Measurements from ENCODE around the gene RAET1E.
A peak's percentile ranks its signal among the peaks of the same experiment; 100 is the strongest.
"Not testable (repeated sequence)": the region's sequence is repeated elsewhere in the genome, so short reads cannot be mapped to it uniquely, and the experiment has no call there.

The RAET1E gene

DNA sequence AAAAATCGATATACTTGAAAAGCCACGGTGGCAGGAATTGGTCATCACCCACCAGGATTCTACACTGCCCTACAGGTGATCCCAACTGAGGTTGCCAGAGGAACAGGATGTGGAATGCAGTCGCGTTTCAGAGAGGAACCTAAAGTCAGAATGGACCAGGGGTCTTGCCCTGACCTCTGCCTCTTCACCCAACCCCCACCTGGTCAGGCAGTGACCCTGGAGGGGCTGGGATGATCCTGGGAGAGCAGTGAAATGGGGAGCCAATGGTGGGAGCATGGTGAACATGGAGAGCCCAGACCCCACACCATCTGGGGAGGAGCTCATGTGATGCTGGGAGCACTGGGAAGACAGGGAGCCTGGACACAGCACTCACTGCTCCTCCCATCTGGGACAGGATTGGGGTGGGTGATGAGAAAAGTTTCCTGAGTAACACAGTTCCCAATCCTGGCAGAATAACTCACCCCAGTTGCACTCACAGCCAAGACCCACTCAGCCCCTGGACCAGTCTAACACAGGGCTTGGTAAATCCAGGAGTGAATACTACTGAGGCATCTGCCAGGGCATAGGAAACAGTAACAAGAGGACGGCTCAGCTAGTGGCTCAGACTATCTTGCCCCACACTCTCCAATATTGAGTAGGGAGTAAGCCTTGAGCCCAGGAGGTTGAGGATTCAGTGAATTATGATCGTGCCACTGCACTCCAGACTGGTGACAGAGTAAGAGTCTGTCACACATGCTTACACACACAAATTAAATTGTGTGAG lies 42.2 kb upstream of the RAET1E start:
- Histone ChIP-seq H3K27ac (ENCODE audit: low read length) (no peak overlapping the region), H2AFZ (ENCODE audit: low read length) (no peak overlapping the region), H3K9me2 (replicated peaks; ENCODE audit: insufficient read depth, low read length) (no peaks in the 10 kb centered on the region), H3K9ac (ENCODE audit: low read length) (no peak overlapping the region), H3K9me3 (replicated peaks; ENCODE audit: insufficient read depth, low read length) (no peaks in the 10 kb centered on the region), H3F3A (ENCODE audit: insufficient read depth, low read length) (no peaks in the 10 kb centered on the region), H3K4me2 (ENCODE audit: low read depth, low read length) (no peak overlapping the region), H3K36me3 (replicated peaks; ENCODE audit: insufficient read depth, low read length) (no peaks in the 10 kb centered on the region), H3K4me3 (ENCODE audit: low read length) (no peak overlapping the region), H3K27me3 (replicated peaks; ENCODE audit: insufficient read depth, low read length) (peaks cover 61% of the 10 kb centered on the region), H4K20me1 (ENCODE audit: insufficient read depth, low read length) (no peaks in the 10 kb centered on the region), H3K79me2 (ENCODE audit: low read length) (no peaks in the 10 kb centered on the region), H3K4me1 (ENCODE audit: low read length) (0 out of 2 replicates have a peak, but pooled peaks cover 8% of the 10 kb centered on the region)
- TF ChIP-seq, protein P1, sequence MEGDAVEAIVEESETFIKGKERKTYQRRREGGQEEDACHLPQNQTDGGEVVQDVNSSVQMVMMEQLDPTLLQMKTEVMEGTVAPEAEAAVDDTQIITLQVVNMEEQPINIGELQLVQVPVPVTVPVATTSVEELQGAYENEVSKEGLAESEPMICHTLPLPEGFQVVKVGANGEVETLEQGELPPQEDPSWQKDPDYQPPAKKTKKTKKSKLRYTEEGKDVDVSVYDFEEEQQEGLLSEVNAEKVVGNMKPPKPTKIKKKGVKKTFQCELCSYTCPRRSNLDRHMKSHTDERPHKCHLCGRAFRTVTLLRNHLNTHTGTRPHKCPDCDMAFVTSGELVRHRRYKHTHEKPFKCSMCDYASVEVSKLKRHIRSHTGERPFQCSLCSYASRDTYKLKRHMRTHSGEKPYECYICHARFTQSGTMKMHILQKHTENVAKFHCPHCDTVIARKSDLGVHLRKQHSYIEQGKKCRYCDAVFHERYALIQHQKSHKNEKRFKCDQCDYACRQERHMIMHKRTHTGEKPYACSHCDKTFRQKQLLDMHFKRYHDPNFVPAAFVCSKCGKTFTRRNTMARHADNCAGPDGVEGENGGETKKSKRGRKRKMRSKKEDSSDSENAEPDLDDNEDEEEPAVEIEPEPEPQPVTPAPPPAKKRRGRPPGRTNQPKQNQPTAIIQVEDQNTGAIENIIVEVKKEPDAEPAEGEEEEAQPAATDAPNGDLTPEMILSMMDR (IDR thresholded peaks at IDR 0.05; ENCODE audit: low read length): no peak
- TF ChIP-seq EZH2 (optimal IDR thresholded peaks at IDR 0.05; ENCODE audit: low read depth, low read length) (no peak), EZH2phosphoT487 (IDR thresholded peaks at IDR 0.05; ENCODE audit: low read length) (no peak)
- DNase-seq: no peak

GRCh38 chr6:149939356-149939648 lies 41.4 kb upstream of the RAET1E start:
- H3K4me2 ChIP-seq (ENCODE audit: low read depth, low read length): peak overlapping the region; percentile 81
- H3F3A ChIP-seq (ENCODE audit: insufficient read depth, low read length): no peaks in the 10 kb centered on the region

DNA sequence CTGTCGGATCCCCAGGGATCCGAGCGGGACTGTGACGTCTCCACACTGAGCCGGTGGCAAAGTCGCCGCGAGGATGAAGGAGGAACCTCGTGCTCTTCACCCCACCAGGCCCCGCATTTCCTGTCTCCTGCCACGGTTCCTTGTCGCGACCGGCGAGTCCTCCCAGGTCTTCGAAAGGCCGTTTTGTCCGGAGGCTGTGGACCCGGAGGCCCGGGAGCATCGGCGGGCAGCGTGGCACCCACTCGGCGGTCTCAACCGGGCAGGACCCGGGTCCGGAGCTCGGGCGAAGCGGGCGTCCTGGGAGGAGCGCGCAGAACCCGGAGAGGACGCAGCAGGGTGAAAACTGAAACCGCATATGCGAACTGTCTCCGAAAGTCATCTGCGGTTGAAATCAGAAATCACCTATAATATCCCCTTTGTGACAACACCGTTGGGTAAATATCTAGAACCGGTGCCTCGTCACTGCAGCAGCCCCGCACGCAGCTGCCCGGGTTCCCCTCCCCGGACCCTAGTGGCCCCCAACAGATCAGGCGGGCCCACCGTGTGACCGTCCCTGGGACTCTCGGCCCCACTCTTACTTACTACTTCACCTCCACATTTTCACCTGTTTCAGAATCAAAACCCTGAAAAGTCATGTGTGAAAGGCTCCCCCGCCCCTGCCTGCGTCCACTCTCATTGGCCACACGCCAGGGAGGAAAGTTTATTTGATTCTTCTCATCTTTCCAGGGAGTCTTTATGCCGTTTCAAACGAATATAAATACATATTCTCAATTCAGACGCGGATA lies 40.9 kb upstream of the RAET1E start:
- no peak overlapping the region for H3K27ac ChIP-seq (ENCODE audit: low read length)
- peak overlapping the region; percentile 81 for H3K4me2 ChIP-seq (ENCODE audit: low read depth, low read length)
- no peaks in the 10 kb centered on the region for H4K20me1 ChIP-seq (ENCODE audit: insufficient read depth, low read length)
- no peaks in the 10 kb centered on the region for H3K36me3 ChIP-seq (replicated peaks; ENCODE audit: insufficient read depth, low read length)
- H3K4me1 ChIP-seq (ENCODE audit: low read length): 0 out of 2 replicates have a peak, but pooled peaks cover 8% of the 10 kb centered on the region
- TF ChIP-seq EZH2 (optimal IDR thresholded peaks at IDR 0.05; ENCODE audit: low read depth, low read length): no peak
- no peak for TF ChIP-seq EZH2phosphoT487 (IDR thresholded peaks at IDR 0.05; ENCODE audit: low read length)
- TF ChIP-seq, protein P1 (IDR thresholded peaks at IDR 0.05; ENCODE audit: low read length): no peak
- no peak overlapping the region for H3K9ac ChIP-seq (ENCODE audit: low read length)
- no peaks in the 10 kb centered on the region for H3K9me3 ChIP-seq (replicated peaks; ENCODE audit: insufficient read depth, low read length)
- H3K79me2 ChIP-seq (ENCODE audit: low read length): no peaks in the 10 kb centered on the region
- no peaks in the 10 kb centered on the region for H3K9me2 ChIP-seq (replicated peaks; ENCODE audit: insufficient read depth, low read length)
- peak overlapping the region; percentile 27; the same call in 1 of the 2 replicates for H3K4me3 ChIP-seq (ENCODE audit: low read length)
- no peaks in the 10 kb centered on the region for H3F3A ChIP-seq (ENCODE audit: insufficient read depth, low read length)
- peaks cover 72% of the 10 kb centered on the region for H3K27me3 ChIP-seq (replicated peaks; ENCODE audit: insufficient read depth, low read length)
- no peak overlapping the region for H2AFZ ChIP-seq (ENCODE audit: low read length)
- peak; percentile 61 for DNase-seq

More at GRCh38 chr6:149939356-149939648, 41.4 kb upstream of the RAET1E start:
- Histone ChIP-seq H3K4me1 (ENCODE audit: low read length) (0 out of 2 replicates have a peak, but pooled peaks cover 8% of the 10 kb centered on the region), H3K4me3 (ENCODE audit: low read length) (peak overlapping the region; percentile 27; the same call in 1 of the 2 replicates), H3K9me2 (replicated peaks; ENCODE audit: insufficient read depth, low read length) (no peaks in the 10 kb centered on the region), H3K79me2 (ENCODE audit: low read length) (no peaks in the 10 kb centered on the region), H3K27ac (ENCODE audit: low read length) (no peak overlapping the region), H4K20me1 (ENCODE audit: insufficient read depth, low read length) (no peaks in the 10 kb centered on the region), H2AFZ (ENCODE audit: low read length) (no peak overlapping the region), H3K27me3 (replicated peaks; ENCODE audit: insufficient read depth, low read length) (peaks cover 69% of the 10 kb centered on the region), H3K36me3 (replicated peaks; ENCODE audit: insufficient read depth, low read length) (no peaks in the 10 kb centered on the region), H3K9ac (ENCODE audit: low read length) (no peak overlapping the region), H3K9me3 (replicated peaks; ENCODE audit: insufficient read depth, low read length) (no peaks in the 10 kb centered on the region)
- no peak for TF ChIP-seq EZH2phosphoT487 (IDR thresholded peaks at IDR 0.05; ENCODE audit: low read length)
- no peak for TF ChIP-seq EZH2 (optimal IDR thresholded peaks at IDR 0.05; ENCODE audit: low read depth, low read length)
- TF ChIP-seq, protein P1 (IDR thresholded peaks at IDR 0.05; ENCODE audit: low read length): no peak
- no peak for DNase-seq

DNA sequence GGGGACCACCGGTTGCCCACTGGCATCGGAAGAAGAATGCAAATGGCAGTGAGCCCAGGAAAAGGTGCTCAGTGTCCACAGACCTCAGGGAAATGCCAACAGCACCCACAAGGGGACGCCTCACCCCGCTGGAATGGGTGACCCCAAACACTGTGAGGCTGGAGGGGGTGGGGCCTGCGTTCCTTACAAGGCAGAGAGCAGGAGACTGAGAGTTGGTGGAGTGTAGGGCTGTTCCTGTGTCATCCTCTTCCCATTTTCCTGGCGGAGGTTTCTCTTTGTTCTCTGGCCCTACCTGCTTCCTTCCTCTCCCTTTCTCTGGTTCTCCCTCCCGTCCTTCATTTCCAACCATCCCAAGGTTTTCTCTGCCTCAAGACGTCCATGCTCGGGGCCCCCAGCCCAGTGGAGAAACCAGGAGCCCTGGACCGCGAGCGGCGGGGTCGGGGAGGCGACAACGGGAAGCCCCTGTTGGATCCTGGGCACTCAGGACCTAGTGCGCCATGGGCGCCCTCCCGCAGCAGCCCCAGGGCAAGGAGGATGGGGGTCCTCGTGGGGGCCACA lies 40.2 kb upstream of the RAET1E start:
- not testable (repeated sequence) for H3K27ac ChIP-seq (ENCODE audit: low read length); H3K36me3 ChIP-seq (replicated peaks; ENCODE audit: insufficient read depth, low read length); H4K20me1 ChIP-seq (ENCODE audit: insufficient read depth, low read length); H3K4me1 ChIP-seq (ENCODE audit: low read length); H3K4me3 ChIP-seq (ENCODE audit: low read length); H2AFZ ChIP-seq (ENCODE audit: low read length); H3K79me2 ChIP-seq (ENCODE audit: low read length); H3K9ac ChIP-seq (ENCODE audit: low read length); H3F3A ChIP-seq (ENCODE audit: insufficient read depth, low read length); H3K9me2 ChIP-seq (replicated peaks; ENCODE audit: insufficient read depth, low read length); H3K9me3 ChIP-seq (replicated peaks; ENCODE audit: insufficient read depth, low read length); DNase-seq
- H3K27me3 ChIP-seq (replicated peaks; ENCODE audit: insufficient read depth, low read length): peaks cover 78% of the 10 kb centered on the region
- H3K4me2 ChIP-seq (ENCODE audit: low read depth, low read length): peak overlapping the region; percentile 81; the same call in 1 of the 2 replicates
